Epithelial cell of esophagus (primary cell): ENCODE measurements around the gene SEZ6L.

ENCODE experiments used
- DNase-seq: peaks from one replicate; pipeline ENCODE4 v3.0.0; 2010; ENCODE audit warnings: low read depth
- H3K4me3 ChIP-seq: 2 replicates; pipeline ENCODE4 v1.5.1; 2011; ENCODE audit warnings: mild to moderate bottlenecking, low read length, control low read depth
- CTCF ChIP-seq: IDR thresholded peaks from 2 replicates; pipeline ENCODE4 v1.5.1; 2011; ENCODE audit warnings: low read depth, mild to moderate bottlenecking, low read length, control low read depth, inconsistent platforms; ENCODE audit not compliant: insufficient read depth; ENCODE audit errors: missing control alignments

SEZ6L gene

GRCh38 chr22:26213826-26214225 lies 44.6 kb downstream of the SEZ6L start:
- TF ChIP-seq CTCF, result no peak
- H3K4me3 ChIP-seq, result no peak overlapping the region
- no peak for DNase-seq

GRCh38 chr22:26214466-26214865 lies 45.2 kb downstream of the SEZ6L start:
- TF ChIP-seq CTCF, result no peak
- DNase-seq, result no peak
- H3K4me3 ChIP-seq, result no peak overlapping the region

- no peak overlapping the region for H3K4me3 ChIP-seq
- no peak for DNase-seq
- TF ChIP-seq CTCF, result no peak
Measured at GRCh38 chr22:26215736-26216135, 46.5 kb downstream of the SEZ6L start.

- DNase-seq, result no peak
- TF ChIP-seq CTCF, result no peak
- H3K4me3 ChIP-seq, result no peak overlapping the region
Measured at GRCh38 chr22:26225207-26225606, 55.9 kb downstream of the SEZ6L start.

- TF ChIP-seq CTCF, result no peak
- H3K4me3 ChIP-seq, result no peak overlapping the region
- no peak for DNase-seq
Measured at GRCh38 chr22:26226538-26227297, 57.5 kb downstream of the SEZ6L start.

- TF ChIP-seq CTCF, result no peak
- DNase-seq, result no peak
- no peak overlapping the region for H3K4me3 ChIP-seq
Measured at GRCh38 chr22:26229910-26230309, 60.6 kb downstream of the SEZ6L start.

- no peak for DNase-seq
- no peak overlapping the region for H3K4me3 ChIP-seq
- no peak for TF ChIP-seq CTCF
Measured at GRCh38 chr22:26234296-26234695, 65.0 kb downstream of the SEZ6L start.
